ENCODE measurements around the gene PPM1H.

PPM1H gene

DNA sequence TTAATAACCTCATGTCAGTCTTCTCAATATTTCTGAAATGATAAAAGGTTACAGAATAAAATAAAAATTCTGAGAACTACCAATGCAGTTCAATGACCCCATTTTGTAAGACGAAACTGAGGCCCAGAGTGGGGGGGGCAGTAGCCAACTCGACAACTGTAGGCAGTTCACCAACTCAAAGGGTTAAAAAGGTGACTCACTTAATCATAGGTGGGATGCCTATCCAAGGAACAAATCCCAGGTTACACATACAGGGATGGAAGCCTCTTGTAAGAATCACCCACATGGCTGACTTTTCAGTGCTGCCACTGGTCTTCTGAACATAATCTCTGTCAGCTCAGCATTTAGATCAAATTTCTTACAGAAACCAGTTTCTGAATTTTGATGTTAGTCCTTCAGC is 10.9 kb downstream of the PPM1H start:
- TF ChIP-seq EP300 (IDR thresholded peaks at IDR 0.05; ENCODE audit: borderline replicate concordance) (no peak), RAD21 (IDR thresholded peaks at IDR 0.05; ENCODE audit: low read depth) (no peak), CEBPB (IDR thresholded peaks at IDR 0.05) (no peak), TCF12 (IDR thresholded peaks at IDR 0.05; ENCODE audit: low read depth) (no peak), NFIC (IDR thresholded peaks at IDR 0.05) (no peak), TEAD4 (IDR thresholded peaks at IDR 0.05) (no peak), CREB1 (IDR thresholded peaks at IDR 0.05; ENCODE audit: low read depth) (no peak), EGR1 (IDR thresholded peaks at IDR 0.05) (no peak), YY1 (IDR thresholded peaks at IDR 0.05; ENCODE audit: low read depth) (no peak), ZBTB7A (IDR thresholded peaks at IDR 0.05; ENCODE audit: low read depth) (no peak)
- TF ChIP-seq, protein P1, sequence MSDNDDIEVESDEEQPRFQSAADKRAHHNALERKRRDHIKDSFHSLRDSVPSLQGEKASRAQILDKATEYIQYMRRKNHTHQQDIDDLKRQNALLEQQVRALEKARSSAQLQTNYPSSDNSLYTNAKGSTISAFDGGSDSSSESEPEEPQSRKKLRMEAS (IDR thresholded peaks at IDR 0.05) = no peak
- TF ChIP-seq, protein P2, sequence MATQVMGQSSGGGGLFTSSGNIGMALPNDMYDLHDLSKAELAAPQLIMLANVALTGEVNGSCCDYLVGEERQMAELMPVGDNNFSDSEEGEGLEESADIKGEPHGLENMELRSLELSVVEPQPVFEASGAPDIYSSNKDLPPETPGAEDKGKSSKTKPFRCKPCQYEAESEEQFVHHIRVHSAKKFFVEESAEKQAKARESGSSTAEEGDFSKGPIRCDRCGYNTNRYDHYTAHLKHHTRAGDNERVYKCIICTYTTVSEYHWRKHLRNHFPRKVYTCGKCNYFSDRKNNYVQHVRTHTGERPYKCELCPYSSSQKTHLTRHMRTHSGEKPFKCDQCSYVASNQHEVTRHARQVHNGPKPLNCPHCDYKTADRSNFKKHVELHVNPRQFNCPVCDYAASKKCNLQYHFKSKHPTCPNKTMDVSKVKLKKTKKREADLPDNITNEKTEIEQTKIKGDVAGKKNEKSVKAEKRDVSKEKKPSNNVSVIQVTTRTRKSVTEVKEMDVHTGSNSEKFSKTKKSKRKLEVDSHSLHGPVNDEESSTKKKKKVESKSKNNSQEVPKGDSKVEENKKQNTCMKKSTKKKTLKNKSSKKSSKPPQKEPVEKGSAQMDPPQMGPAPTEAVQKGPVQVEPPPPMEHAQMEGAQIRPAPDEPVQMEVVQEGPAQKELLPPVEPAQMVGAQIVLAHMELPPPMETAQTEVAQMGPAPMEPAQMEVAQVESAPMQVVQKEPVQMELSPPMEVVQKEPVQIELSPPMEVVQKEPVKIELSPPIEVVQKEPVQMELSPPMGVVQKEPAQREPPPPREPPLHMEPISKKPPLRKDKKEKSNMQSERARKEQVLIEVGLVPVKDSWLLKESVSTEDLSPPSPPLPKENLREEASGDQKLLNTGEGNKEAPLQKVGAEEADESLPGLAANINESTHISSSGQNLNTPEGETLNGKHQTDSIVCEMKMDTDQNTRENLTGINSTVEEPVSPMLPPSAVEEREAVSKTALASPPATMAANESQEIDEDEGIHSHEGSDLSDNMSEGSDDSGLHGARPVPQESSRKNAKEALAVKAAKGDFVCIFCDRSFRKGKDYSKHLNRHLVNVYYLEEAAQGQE (IDR thresholded peaks at IDR 0.05; ENCODE audit: low read depth) = no peak

DNA sequence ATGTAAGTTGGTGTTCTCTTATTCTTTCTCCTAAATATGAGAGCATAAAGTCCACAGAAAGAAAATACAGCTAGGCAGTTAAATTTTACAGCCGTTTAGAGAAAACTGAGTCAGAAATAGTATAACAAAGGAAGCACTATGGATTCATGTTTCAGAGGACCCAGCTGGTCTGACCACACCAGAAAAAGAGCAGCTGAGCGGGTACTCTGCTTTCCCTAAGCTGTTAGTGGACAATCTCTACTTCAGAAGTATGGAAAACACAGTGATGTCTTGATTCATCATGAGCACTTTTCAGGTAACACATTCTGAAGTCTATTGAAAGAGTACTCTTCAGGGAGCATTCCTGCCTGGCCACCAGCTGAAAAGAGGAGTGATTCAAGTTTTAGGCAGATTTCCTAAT is 12.4 kb downstream of the PPM1H start:
- no peak for TF ChIP-seq FOXM1 (IDR thresholded peaks at IDR 0.05; ENCODE audit: borderline replicate concordance, low read depth)
- no peak for TF ChIP-seq CREB1 (IDR thresholded peaks at IDR 0.05; ENCODE audit: low read depth)
- no peak for TF ChIP-seq YY1 (IDR thresholded peaks at IDR 0.05; ENCODE audit: low read depth)
- no peak for TF ChIP-seq NFIC (IDR thresholded peaks at IDR 0.05)
- TF ChIP-seq TCF12 (IDR thresholded peaks at IDR 0.05; ENCODE audit: low read depth) = no peak
- TF ChIP-seq, protein P2 (IDR thresholded peaks at IDR 0.05; ENCODE audit: low read depth) = no peak
- TF ChIP-seq, protein P1 (IDR thresholded peaks at IDR 0.05) = no peak
- TF ChIP-seq, protein P3, sequence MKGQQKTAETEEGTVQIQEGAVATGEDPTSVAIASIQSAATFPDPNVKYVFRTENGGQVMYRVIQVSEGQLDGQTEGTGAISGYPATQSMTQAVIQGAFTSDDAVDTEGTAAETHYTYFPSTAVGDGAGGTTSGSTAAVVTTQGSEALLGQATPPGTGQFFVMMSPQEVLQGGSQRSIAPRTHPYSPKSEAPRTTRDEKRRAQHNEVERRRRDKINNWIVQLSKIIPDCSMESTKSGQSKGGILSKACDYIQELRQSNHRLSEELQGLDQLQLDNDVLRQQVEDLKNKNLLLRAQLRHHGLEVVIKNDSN (IDR thresholded peaks at IDR 0.05) = no peak
- TF ChIP-seq EP300 (IDR thresholded peaks at IDR 0.05; ENCODE audit: borderline replicate concordance) = no peak
- TF ChIP-seq CEBPB (IDR thresholded peaks at IDR 0.05) = no peak
- no peak for TF ChIP-seq EGR1 (IDR thresholded peaks at IDR 0.05)
- no peak for TF ChIP-seq ZBTB7A (IDR thresholded peaks at IDR 0.05; ENCODE audit: low read depth)
- no peak for TF ChIP-seq TEAD4 (IDR thresholded peaks at IDR 0.05)
- TF ChIP-seq RAD21 (IDR thresholded peaks at IDR 0.05; ENCODE audit: low read depth) = no peak
- no peak for TF ChIP-seq TAF1 (IDR thresholded peaks at IDR 0.05; ENCODE audit: low read depth)

DNA sequence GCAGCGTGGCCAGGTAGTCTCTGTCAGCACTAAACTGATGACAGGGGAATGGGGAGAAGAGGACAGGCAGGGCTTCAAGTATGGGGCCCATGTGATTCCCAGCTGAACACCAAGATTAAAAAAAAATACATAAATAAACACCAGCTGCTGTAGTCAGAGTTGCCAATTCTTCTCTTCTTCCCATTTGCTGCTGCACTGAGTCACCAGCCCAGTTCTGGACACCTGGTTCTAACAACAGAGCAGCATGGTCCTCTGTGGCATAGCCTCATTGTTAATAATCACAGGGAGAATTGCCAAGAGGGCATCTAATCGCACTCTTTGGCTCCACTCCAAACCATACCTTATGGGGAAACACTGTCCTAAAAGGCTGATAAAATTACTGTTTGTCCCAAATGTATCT is 15.1 kb downstream of the PPM1H start:
- TF ChIP-seq TCF12 (IDR thresholded peaks at IDR 0.05; ENCODE audit: low read depth) (0 out of 2 replicates have a peak, but pooled peaks have one; percentile 28), NFIC (IDR thresholded peaks at IDR 0.05) (peak; percentile 52), ZBTB7A (IDR thresholded peaks at IDR 0.05; ENCODE audit: low read depth) (no peak)
- TF ChIP-seq, protein P1 (IDR thresholded peaks at IDR 0.05) = 0 out of 2 replicates have a peak, but pooled peaks have one; percentile 17

DNA sequence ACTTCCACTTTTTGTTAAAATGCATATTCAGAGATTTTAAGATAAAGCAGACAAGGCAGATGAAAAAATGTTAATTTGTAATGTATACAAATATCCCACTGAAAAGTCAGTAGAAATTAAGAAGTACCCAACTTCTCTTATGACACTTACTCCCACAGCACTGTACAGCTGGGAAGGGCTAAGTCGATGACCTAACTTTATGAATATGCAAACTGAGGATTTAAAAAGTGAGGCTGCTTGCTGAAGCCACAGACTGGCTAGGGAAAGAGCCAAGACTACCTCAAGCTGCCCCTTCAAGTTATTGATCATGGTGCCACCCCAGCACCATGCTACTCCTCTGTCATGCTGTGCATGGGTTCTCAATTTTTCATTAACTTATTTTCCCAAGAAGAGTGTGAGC is 17.0 kb downstream of the PPM1H start:
- no peak for TF ChIP-seq NFIC (IDR thresholded peaks at IDR 0.05)
- no peak for TF ChIP-seq TAF1 (IDR thresholded peaks at IDR 0.05; ENCODE audit: low read depth)
- TF ChIP-seq YY1 (IDR thresholded peaks at IDR 0.05; ENCODE audit: low read depth) = no peak

DNA sequence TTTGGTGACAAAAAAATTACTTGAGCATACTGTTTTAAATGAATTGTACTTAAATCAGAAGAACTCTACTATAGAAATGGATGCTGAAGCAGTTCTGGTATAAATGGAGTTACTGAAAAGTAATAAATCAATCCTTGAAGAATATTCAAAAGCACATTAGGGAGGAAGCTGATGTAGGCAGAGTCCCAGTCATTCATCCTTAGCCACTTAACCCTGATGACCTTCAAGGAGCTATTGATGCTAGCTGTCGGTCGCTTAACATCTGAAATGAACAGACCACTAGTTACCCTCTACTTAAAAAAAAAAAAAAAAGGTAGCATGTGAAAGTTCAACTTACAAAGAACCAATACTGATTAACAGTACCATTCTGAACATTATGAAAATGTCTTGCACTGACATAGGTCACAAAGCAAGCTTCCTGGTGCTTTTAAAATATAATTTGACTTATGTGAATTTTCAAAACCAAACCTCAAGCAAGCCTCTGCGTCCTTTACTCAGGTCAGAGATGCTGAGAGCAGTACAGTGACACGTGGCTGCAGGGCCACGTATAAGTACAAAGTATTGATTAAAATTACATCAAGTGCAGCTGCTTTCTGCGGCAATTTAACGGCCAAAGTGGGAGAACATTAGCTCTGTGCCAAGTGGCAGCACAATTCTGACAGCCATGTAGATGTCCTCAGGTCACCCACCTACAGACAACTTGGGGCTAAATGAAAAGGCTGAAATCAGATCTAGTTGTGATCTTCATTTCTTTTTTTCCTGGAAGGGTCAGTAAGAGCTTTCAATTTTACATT is 18.1 kb downstream of the PPM1H start:
- TF ChIP-seq RAD21 (IDR thresholded peaks at IDR 0.05; ENCODE audit: low read depth) = no peak
- TF ChIP-seq CEBPB (IDR thresholded peaks at IDR 0.05) = no peak
- TF ChIP-seq, protein P2 (IDR thresholded peaks at IDR 0.05; ENCODE audit: low read depth) = no peak
- TF ChIP-seq TEAD4 (IDR thresholded peaks at IDR 0.05) = no peak
- no peak for TF ChIP-seq ZBTB7A (IDR thresholded peaks at IDR 0.05; ENCODE audit: low read depth)
- no peak for TF ChIP-seq EP300 (IDR thresholded peaks at IDR 0.05; ENCODE audit: borderline replicate concordance)
- TF ChIP-seq CREB1 (IDR thresholded peaks at IDR 0.05; ENCODE audit: low read depth) = no peak
- no peak for TF ChIP-seq EGR1 (IDR thresholded peaks at IDR 0.05)
- TF ChIP-seq YY1 (IDR thresholded peaks at IDR 0.05; ENCODE audit: low read depth) = no peak
- no peak for TF ChIP-seq TCF12 (IDR thresholded peaks at IDR 0.05; ENCODE audit: low read depth)
- TF ChIP-seq NFIC (IDR thresholded peaks at IDR 0.05) = no peak

All from Ishikawa (cell line).